DND-41 (cell line): Measurements from ENCODE around the gene ATP1B3.

Source experiments
- CTCF ChIP-seq: IDR thresholded peaks from 2 replicates; pipeline ENCODE4 v1.5.1; 2012; ENCODE audit warnings: borderline replicate concordance, low read length, moderate library complexity, mild to moderate bottlenecking; ENCODE audit not compliant: poor library complexity, severe bottlenecking; ENCODE audit errors: extremely low read depth
- EZH2 ChIP-seq: IDR thresholded peaks from 3 replicates; pipeline ENCODE4 v1.6.1; 2012; ENCODE audit warnings: borderline replicate concordance, low read depth, mild to moderate bottlenecking, moderate library complexity, low read length, inconsistent platforms; ENCODE audit not compliant: severe bottlenecking

GRCh38 chr3:141949399-141949798 lies 73.0 kb downstream of the ATP1B3 start:
- no peak for TF ChIP-seq CTCF
- TF ChIP-seq EZH2 = no peak
